IgD-negative memory B cell (primary cell): ENCODE measurements around the gene TPK1. TPM values are rescaled to one million over a fixed set of nuclear protein-coding genes. Genes with fewer than 3 reads are reported as not detected.
"Not testable (repeated sequence)": the region's sequence is repeated elsewhere in the genome, so short reads cannot be mapped to it uniquely, and the experiment has no call there.

Experiments
- H3K27ac Mint-ChIP-seq, 3 donors: one replicate each; pipeline ENCODE4 v1.8.0; 2020 to 2022; ENCODE audit warnings: mild to moderate bottlenecking in 3 of 3, mixed read lengths in 3 of 3, moderate library complexity in 1 of 3
- H3K27me3 Mint-ChIP-seq: one replicate; pipeline ENCODE4 v1.8.0; 2021; ENCODE audit warnings: mixed read lengths
- H3K36me3 Mint-ChIP-seq: one replicate; pipeline ENCODE4 v1.8.0; 2020; ENCODE audit warnings: mild to moderate bottlenecking, mixed read lengths
- H3K4me1 Mint-ChIP-seq, 3 donors: one replicate each; pipeline ENCODE4 v1.8.0; 2020 to 2022; ENCODE audit warnings: mixed read lengths in 3 of 3, mild to moderate bottlenecking in 1 of 3
- H3K4me3 Mint-ChIP-seq, 4 donors: one replicate each; pipeline ENCODE4 v1.8.0; 2020 to 2022; ENCODE audit warnings: mild to moderate bottlenecking in 4 of 4, mixed read lengths in 4 of 4, moderate library complexity in 3 of 4
- H3K9me3 Mint-ChIP-seq, 3 donors: one replicate each; pipeline ENCODE4 v1.8.0; 2020 to 2021; ENCODE audit warnings: mixed read lengths in 3 of 3, mild to moderate bottlenecking in 1 of 3
- polyA plus RNA-seq: library from polyadenylated mRNA; unstranded; fragments of 300-500 nt; fragmentation: Illumina TruSeq; gene quantifications from one replicate; pipeline ENCODE4 v1.2.3, GENCODE V29; 2021

The TPK1 gene
- polyA plus RNA-seq, 1 donor from 2014 or later, result 16.8 TPM

DNA sequence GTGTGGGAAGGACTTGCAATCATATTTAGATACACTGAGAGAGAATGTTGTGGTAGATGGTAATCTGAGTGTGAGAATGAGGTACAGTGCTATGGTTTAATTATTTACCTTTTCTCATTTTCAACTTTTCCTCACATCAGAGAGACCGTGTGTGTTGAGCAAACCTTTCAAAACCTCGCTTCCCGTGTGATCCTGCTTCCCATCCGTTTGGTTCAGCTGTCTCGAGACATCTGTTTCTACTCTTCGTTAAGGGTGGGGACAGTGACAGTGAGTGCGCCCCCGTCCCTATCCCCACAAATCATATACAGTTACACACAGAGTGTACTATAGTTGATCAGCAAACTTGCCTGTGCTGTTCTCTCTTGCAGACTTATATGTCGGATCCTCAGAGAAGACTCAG is 399.4 kb downstream of the TPK1 start:
- H3K9me3 Mint-ChIP-seq, result no peaks in the 10 kb centered on the region
- H3K4me1 Mint-ChIP-seq, result no peaks in the 10 kb centered on the region
- no peaks in the 10 kb centered on the region for H3K36me3 Mint-ChIP-seq
- no peak overlapping the region for H3K27ac Mint-ChIP-seq
- H3K27me3 Mint-ChIP-seq, result peaks cover 2% of the 10 kb centered on the region
- H3K4me3 Mint-ChIP-seq, result no peak overlapping the region

DNA sequence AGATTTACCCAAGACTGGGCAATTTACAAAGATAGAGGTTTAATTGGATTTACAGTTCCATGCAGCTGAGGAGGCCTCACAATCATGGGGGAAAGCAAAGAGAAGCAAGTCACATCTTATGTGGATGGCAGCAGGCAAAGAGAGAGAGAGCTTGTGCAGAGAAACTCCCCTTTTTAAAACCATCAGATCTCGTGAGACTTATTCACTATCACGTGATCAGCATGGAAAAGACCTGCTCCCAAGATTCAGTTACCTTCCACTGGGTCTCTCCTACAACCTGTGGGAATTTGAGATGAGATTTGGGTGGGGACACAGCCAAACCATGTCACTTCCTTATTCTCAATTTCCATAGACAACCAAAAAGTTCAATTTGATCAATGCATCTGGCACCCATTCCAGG is 407.4 kb downstream of the TPK1 start:
- Mint-ChIP-seq H3K4me1 (no peaks in the 10 kb centered on the region), H3K4me3 (no peak overlapping the region), H3K9me3 (peaks cover 4 to 31% (median 18%) of the 10 kb centered on the region in 3 donors), H3K27me3 (no peaks in the 10 kb centered on the region), H3K36me3 (peaks cover 2% of the 10 kb centered on the region), H3K27ac (no peak overlapping the region)

DNA sequence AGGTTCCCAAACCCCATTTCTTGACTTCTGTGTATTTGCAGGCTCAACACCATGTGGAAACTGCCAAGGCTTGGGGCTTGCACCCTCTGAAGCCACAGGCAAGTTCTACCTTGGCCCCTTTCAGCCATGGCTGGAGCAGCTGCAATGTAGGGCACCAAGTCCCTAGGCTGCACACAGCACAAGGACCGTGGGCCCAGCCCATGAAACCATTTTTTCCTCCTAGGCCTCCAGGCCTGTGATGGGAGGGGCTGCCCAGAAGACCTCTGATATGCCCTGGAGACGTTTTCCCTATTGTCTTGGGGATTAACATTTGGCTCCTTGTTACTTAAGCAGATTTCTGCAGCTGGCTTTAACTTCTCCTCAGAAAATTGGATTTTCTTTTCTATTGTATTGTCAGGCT is 408.3 kb downstream of the TPK1 start:
- H3K27ac Mint-ChIP-seq, H3K27me3 Mint-ChIP-seq, H3K36me3 Mint-ChIP-seq, H3K4me1 Mint-ChIP-seq: not testable (repeated sequence)
- Mint-ChIP-seq H3K9me3 (peaks cover 4 to 31% (median 18%) of the 10 kb centered on the region in 3 donors), H3K4me3 (peak overlapping the region in 1 of 4 donors; percentile 9)

DNA sequence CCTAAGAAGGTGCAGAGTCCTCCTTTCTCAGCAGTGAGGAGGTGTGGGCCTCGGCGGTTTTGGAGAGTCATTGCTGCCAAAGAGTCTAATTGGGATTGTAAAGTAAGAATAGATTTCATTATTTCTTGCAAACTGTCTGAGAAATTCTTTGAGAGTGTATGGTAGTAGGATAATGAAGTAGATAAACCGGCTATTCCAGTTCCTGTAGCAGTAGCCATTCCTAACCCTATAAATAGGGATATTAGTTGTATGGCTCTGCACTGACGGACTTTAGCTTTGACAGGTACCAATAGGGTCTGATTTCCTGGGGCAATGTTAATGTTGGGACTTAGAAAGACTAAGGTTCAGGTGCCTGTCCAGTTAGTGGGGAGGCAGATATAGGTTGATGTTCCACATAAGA is 416.9 kb downstream of the TPK1 start:
- not testable (repeated sequence) for H3K27me3 Mint-ChIP-seq, H3K4me3 Mint-ChIP-seq, H3K4me1 Mint-ChIP-seq, H3K36me3 Mint-ChIP-seq, H3K27ac Mint-ChIP-seq, H3K9me3 Mint-ChIP-seq

DNA sequence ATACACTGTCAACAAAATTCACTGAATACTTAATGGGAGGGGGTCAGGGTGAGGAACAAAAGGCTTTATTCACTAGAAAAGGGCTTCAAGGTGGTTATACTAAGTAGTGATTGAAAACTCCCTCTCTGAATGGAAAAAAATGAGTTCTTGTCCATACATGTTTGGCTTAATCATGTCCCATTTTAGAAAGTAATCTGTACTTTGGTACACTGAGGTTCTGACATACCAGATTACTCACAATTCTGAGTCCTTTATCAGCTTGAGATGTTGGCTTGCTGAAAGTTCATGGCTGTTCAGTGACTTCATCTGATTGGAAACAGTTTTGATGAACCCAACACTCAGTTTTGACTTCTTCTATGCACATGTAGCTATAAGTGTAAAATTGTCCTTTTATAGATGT is 419.5 kb downstream of the TPK1 start:
- Mint-ChIP-seq H3K9me3 (peaks cover 0 to 3% (median 0%) of the 10 kb centered on the region in 3 donors), H3K4me3 (no peak overlapping the region)

DNA sequence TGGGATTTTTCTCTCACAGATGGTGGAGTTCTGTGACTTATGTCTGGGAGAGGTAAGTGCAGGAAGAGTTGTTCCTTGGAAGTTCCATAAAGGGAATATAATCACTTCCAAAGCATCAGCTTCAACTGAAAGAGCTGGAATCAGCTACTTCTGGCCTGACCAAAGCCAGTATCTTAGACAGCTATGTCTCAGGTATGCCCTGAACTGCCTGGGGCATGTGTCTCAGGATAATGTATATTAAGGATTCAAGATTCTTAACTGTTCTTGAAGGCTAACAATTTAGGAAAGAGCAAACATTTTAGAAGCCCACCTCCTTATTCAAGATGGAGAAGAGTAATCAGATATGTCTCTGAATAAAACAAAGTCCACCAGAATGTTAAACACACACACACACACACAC is 420.0 kb downstream of the TPK1 start:
- H3K9me3 Mint-ChIP-seq, result peaks cover 0 to 3% (median 0%) of the 10 kb centered on the region in 3 donors
- H3K4me3 Mint-ChIP-seq, result no peak overlapping the region
- no peaks in the 10 kb centered on the region for H3K36me3 Mint-ChIP-seq
- no peak overlapping the region for H3K27ac Mint-ChIP-seq
- H3K4me1 Mint-ChIP-seq, result no peaks in the 10 kb centered on the region
- peaks cover 4% of the 10 kb centered on the region for H3K27me3 Mint-ChIP-seq

More for the DNA sequence above, 419.5 kb downstream of the TPK1 start:
- Mint-ChIP-seq H3K27ac (no peak overlapping the region), H3K36me3 (no peaks in the 10 kb centered on the region), H3K4me1 (no peaks in the 10 kb centered on the region), H3K27me3 (peaks cover 2% of the 10 kb centered on the region)

DNA sequence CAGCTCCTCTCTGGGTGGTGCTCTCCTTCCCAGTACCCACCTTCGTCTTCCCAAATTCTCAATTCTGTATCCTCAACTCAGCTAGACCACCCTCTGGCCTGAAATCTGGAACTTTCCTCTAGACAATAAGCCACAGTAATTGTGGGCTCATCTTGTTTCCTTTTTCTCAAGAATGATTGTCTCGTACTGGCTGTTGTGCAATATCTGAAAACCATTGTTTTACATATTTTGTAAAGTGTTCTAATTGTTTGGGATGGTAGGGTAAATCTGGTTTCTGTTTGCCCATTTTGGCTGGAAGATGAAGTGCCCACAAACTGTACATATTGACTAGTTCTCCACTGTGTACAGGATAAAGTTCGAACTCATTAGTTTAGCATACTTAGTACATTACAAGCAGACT is 421.0 kb downstream of the TPK1 start:
- Mint-ChIP-seq H3K27ac (no peak overlapping the region), H3K4me1 (no peaks in the 10 kb centered on the region), H3K27me3 (peaks cover 11% of the 10 kb centered on the region), H3K9me3 (peaks cover 0 to 3% (median 0%) of the 10 kb centered on the region in 3 donors), H3K36me3 (no peaks in the 10 kb centered on the region), H3K4me3 (no peak overlapping the region)

DNA sequence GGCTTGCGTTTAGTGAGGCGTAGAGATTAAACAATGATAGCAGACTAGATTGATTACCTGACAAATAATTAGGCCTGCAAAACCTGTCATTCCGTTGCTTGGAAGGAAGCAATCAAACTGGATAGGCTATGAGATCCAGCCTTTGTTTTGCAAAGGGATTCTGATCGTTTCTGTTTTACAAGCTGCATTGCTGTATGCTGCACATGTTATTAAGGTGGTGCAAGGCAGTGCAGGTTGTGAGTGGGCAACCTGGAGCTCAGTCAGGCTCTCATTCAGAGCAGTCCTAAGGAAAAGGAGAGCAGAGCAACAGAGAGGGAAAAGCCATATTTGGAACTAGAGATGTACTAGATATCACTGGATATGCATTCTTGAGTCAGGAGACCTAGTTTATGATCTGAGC is 425.4 kb downstream of the TPK1 start:
- Mint-ChIP-seq H3K36me3 (no peaks in the 10 kb centered on the region), H3K9me3 (no peaks in the 10 kb centered on the region), H3K27me3 (peaks cover 22% of the 10 kb centered on the region), H3K4me1 (no peaks in the 10 kb centered on the region), H3K4me3 (no peak overlapping the region), H3K27ac (no peak overlapping the region)

DNA sequence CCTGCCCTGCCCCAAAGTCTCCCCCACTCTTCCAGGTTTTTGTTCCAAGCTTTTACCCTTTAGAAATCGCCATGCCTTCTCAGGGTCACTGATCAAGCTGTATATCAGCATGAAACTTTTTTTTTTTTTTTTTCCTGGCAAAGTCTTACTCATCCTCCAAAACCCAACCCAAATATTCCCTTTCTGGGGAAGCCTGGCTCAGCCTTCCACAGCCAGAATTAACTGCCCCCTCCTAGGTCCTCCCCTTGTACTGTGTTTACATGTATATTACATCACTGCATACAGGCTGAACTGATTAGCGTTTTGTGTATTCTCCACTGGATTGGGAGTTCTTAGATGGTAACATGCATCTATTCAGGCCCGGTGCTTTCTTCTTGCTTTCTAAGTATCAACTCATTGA is 427.7 kb downstream of the TPK1 start:
- no peaks in the 10 kb centered on the region for H3K36me3 Mint-ChIP-seq
- H3K27me3 Mint-ChIP-seq, result peaks cover 20% of the 10 kb centered on the region
- no peak overlapping the region for H3K27ac Mint-ChIP-seq
- no peaks in the 10 kb centered on the region for H3K4me1 Mint-ChIP-seq
- no peaks in the 10 kb centered on the region for H3K9me3 Mint-ChIP-seq
- H3K4me3 Mint-ChIP-seq, result no peak overlapping the region

DNA sequence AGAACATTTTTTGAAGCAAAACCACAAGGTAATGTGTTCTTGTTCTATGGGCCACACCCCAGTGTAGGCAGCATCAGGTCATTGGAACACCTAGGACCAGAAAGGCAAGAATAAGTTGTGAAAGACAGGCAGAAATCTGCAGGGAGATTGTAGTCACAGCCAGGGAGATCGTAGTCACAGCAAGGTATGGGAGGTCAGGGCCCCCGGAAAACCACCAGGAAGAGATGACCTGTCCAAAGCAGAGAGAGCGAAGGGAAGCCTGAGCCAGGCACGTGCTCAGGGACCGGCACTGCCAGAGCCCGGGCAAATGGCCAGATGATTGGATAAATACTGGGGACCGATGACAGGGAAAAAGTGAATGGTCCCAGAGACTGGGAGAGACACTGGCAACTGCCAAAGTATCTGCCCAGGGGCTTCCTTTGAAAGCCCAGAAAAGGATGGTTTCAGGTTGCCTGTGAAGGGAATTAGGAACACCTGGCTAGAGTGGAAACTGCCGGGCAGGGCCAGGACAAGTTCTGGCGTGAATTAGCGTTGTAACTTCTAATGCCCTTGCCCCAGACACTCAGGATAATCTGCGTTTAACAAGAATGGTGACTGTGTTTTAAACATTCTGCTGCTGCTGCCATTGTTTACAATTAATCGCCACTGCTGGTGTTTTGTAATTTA is 428.5 kb downstream of the TPK1 start:
- peaks cover 21% of the 10 kb centered on the region for H3K27me3 Mint-ChIP-seq
- H3K4me3 Mint-ChIP-seq, result no peak overlapping the region
- H3K9me3 Mint-ChIP-seq, result no peaks in the 10 kb centered on the region
- no peaks in the 10 kb centered on the region for H3K36me3 Mint-ChIP-seq
- H3K27ac Mint-ChIP-seq, result no peak overlapping the region
- no peaks in the 10 kb centered on the region for H3K4me1 Mint-ChIP-seq

DNA sequence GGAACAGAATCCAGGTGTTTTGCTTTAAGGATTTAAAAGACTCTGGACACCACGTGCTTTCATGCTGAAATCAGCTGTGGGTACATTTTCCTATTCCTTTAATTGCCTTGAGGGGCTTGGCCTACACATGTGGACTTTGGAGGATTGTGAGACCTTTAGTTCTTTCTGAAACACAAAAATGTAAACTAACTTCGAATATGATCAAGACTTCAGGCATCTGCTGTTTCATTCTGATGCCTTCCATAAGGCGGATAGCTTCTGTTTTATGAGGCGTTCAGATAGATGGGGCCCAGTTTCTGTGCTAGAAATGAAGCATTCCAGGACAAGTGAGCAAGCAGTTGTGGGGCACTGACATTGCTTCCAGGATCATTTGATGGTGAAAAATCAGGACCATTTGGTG is 430.9 kb downstream of the TPK1 start:
- no peak overlapping the region for H3K4me3 Mint-ChIP-seq
- H3K27me3 Mint-ChIP-seq, result peaks cover 17% of the 10 kb centered on the region
- H3K9me3 Mint-ChIP-seq, result no peaks in the 10 kb centered on the region
- no peaks in the 10 kb centered on the region for H3K36me3 Mint-ChIP-seq
- no peak overlapping the region for H3K27ac Mint-ChIP-seq
- H3K4me1 Mint-ChIP-seq, result peaks cover 0 to 3% (median 0%) of the 10 kb centered on the region in 3 donors

DNA sequence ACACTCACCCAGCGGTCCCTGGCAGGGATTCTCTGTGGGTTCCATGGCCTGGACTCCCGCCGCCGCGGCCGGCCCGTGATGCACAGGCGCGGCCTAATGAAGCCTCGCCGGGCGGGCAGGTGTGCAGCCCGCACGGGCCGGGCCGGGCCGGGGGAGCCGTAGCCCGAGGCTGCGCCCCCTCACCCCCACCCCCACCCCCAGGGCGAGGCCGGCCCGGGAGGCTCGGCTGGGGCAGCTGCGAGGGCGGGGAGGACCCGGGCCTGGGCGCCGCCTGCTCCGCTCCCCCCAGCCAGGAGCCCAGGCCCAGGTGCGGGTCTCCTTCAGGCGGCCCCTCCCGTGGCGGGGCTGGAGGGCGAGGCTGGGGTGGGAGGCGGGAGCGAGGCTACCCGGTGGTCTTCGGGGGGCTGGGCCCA is 432.2 kb downstream of the TPK1 start, which contains the start of gene NOBOX:
NOBOX (minus strand) TSS at position 45 of the 413 bp plus-strand sequence.
- H3K4me3 Mint-ChIP-seq, result no peak within 1 kb of the TSS

DNA sequence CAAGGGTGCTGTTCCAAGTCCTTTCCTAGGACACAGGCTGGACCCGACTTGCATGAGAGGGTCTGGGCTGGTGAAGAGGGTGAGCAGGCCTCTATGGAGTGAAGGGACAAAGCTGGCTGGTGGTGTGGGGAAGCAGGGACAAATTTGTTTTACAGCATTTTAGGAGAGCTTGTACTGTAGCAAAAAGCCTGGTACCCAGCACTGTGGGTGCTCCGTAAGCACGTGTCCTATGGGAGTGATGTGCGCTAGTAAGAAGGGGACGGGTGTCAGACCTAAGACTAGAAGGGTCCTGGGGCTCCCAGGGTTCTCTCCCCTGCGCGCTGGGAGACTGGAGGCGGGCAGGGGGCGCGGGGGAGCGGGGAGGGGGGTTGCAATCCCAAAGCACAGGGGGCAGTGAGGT is 432.8 kb downstream of the TPK1 start:
- Mint-ChIP-seq H3K9me3 (no peaks in the 10 kb centered on the region), H3K27me3 (peaks cover 11% of the 10 kb centered on the region), H3K27ac (no peak overlapping the region), H3K4me3 (no peak overlapping the region), H3K36me3 (no peaks in the 10 kb centered on the region), H3K4me1 (peaks cover 0 to 3% (median 0%) of the 10 kb centered on the region in 3 donors)

More for the DNA sequence above, 432.2 kb downstream of the TPK1 start, which contains the start of gene NOBOX:
- Mint-ChIP-seq H3K9me3 (no peaks in the 10 kb centered on the region), H3K36me3 (no peaks in the 10 kb centered on the region), H3K27ac (no peak within 1 kb of the TSS), H3K27me3 (peaks cover 15% of the 10 kb centered on the region), H3K4me1 (peaks cover 0 to 3% (median 0%) of the 10 kb centered on the region in 3 donors)
